Measurements from ENCODE around the gene SNRNP35.
A peak's percentile ranks its signal among the peaks of the same experiment; 100 is the strongest.
"Not testable (repeated sequence)": the region's sequence is repeated elsewhere in the genome, so short reads cannot be mapped to it uniquely, and the experiment has no call there.

Gene SNRNP35, protein sequence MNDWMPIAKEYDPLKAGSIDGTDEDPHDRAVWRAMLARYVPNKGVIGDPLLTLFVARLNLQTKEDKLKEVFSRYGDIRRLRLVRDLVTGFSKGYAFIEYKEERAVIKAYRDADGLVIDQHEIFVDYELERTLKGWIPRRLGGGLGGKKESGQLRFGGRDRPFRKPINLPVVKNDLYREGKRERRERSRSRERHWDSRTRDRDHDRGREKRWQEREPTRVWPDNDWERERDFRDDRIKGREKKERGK

DNA sequence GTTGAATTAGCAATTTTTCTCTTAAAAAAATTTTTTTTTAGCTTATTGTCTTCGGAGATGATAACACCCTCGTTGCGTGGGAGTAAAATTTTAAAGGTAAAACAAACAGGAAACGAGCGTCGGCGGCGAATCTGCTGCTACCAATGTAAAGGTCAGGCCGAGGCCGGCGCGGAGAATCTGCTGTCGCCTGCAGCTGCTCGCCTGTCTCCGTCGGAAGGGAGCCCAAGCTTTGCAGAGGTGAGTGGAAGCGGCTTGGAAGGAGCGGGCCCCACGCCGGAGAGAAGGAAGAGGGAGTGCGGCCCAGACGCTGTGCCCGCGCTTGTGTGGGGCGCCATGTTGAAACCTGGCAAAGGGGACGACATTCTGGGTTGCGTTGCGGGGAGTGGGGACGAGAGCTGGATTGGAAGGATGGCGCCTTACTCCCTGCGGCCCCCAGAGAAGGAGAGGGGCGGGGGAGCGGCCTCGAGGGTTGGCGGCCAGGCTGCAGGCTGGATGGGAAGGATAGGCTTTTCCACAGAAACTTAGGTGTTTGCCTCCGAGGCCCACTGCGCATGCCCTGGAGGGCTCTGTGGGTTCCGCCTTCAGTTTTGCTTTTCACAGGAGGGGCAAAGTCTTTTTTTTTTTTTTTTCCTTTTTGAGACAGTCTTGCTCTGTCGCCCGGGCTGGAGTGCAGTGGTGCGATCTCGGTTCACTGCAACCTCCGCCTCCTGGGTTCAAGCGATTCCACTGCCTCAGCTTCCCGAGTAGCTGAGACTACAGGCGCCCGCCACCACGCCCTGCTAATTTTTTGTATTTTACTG lies at the start of gene SNRNP35:
SNRNP35 (plus strand) TSS at position 160 of the 800 bp plus-strand sequence. CDS start 7,402 bp downstream, outside the sequence.
- peak; percentile 78 for DNase-seq

DNA sequence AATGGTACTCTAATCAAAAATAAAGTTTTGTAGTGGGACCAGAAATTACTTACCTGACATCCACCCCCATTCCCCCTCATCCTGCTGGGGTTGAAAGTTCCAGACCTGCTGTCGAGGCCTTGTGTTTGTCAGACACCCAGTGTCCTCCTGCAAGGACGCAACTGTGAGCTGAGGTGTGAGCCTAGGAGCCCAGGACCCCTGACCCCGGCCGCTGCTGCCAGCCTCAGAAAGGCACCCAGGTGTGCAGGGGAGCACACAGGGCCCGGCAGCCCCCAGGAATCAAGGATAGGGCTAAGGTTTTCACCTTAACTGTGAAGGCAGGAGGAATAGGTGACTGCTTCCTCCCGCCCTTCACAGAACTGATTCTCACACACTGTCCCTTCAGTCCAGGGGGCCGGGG lies 49.3 kb upstream of the SNRNP35 start:
- DNase-seq: not testable (repeated sequence)

DNA sequence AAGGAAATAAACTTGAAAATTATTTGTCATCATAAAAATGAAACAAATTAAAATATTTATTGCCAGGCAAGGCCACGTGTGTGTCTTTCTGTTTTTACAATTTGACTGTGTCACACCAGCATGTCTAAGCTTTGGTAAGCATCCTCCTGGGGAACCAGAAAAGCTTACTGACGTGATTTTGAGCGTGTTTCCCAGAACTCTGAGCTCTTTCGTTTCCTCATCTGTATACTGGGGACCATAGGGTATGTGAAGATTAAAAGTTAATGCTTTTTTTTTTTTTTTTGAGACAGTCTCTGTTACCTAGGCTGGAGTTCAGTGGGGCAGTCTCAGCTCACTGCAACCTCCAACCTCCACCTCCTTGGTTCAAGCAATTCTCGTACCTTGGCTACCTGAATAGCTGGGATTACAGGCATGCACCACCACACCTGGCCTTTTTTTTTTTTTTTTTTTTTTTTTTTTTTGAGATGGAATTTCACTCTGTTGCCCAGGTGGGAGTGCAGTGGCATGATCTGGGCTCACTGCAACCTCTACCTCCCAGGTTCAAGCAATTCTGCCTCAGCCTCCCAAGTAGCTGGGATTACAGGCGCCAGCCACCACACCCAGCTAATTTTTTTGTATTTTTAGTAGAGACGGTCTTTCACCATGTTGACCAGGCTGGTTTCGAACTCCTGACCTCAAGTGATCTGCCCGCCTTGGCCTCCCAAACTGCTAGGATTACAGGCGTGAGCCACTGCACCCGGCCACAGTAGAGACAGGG lies 48.5 kb upstream of the SNRNP35 start:
- not testable (repeated sequence) for DNase-seq

- no peak for DNase-seq
Measured at GRCh38 chr12:123410041-123410412, 47.9 kb upstream of the SNRNP35 start.

DNA sequence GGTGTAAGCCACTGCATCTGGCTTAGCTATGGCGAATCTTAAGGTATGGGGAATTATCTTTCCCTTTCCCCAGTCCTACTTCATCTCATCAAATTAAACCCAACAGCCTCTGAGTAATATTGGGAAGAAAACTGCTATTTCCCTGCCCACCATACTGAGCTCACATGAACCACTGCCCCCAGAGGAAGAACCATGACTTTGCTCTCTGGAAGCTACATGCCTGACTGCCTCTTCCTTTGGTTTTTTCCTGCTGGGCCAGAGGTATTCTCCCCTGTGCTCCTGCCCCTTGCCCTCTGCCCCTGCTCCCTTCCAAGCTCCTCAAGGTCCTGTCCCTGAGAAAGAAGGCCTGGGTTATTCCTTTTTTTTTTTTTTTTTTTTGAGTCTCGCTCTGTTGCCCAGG lies 36.6 kb upstream of the SNRNP35 start:
- no peak for DNase-seq

DNA sequence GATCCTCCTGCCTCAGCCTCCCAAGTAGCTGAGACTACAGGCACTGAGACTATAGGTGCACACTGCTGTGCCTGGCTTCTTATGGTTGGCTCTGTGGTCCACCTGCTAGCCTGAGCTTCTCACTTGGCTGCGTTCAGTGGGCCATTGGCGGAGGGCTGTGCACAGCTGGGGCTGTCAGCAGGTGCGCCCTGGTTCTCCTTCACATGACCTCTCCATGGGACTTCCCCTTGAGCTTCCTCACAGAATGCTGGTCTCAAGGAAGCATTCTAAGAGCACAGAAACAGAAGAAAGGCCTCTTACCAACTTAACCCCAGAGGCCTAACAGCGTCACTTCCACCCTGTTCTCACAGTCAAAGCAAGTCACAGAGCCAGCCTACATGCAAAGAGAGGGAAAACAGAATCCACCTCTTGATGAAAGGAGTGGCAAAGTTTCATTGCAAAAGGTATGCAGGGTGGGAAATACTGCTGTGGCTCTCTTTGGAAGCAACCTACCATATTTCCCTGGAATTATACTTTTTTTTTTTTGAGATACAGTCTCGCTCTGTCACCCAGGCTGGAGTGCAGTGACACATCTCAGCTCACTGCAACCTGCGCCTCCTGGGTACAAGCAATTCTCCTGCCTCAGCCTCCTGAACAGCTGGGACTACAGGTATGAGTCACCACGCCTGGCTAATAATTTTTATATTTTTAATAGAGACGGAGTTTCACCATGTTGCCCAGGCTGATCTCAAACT lies 30.7 kb upstream of the SNRNP35 start:
- DNase-seq: no peak

GRCh38 chr12:123428591-123428990 lies 29.3 kb upstream of the SNRNP35 start:
- DNase-seq: no peak

DNA sequence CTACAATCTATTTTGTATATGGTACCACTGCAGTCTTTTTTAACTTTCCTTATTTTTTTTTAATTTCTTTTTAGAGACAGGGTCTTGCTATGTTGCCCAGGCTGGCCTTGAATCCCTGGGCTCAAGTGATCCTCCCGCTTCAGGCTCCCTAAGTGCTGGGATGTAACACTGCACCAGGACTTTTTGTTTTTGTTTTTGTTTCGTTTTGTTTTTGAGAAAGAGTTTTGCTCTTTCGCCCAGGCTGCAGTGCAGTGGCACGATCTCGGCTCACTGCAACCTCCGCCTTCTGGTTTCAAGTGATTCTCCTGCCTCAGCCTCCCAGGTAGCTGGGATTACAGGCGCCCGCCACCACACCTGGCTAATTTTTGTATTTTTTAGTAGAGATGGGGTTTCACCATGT lies 28.8 kb upstream of the SNRNP35 start:
- not testable (repeated sequence) for DNase-seq

GRCh38 chr12:123431951-123432817 lies 25.8 kb upstream of the SNRNP35 start:
- not testable (repeated sequence) for DNase-seq

DNA sequence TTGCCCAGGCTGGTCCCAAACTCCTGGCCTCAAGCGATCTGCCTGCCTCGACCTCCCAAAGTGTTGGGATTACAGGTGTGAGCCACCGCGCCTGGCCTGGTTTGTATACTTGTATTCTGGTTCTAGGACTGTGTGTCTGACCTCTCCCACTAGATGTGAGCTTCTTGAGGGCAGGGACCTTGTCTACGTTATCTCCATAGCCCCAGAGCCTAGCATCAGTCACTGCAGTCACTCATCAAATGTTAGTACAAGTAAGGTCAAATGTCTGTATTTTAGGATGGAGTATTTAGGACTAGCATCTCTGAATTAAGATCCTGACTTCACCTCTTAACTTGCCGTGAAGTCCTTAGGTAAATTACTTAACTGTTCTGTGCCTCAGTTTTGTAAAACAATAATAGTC lies 24.3 kb upstream of the SNRNP35 start:
- no peak for DNase-seq

DNA sequence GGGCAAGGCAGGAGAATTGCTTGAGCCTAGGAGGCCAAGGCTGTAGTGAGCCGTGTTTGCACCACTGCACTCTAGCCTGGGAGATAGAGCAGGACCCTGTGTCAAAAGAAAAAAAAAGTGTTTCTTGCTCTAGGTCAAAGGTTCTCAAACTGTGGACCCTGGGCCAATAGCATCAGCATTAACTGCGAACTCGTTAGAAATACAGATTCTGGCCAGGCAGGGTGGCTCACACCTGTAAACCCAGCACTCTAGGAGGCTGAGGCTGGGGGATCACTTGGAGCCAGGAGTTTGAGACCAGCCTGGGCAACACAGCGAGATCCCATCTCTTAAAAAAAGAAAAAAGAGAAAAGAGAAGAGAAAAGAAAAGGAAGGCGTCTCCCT lies 22.3 kb upstream of the SNRNP35 start:
- no peak for DNase-seq

DNA sequence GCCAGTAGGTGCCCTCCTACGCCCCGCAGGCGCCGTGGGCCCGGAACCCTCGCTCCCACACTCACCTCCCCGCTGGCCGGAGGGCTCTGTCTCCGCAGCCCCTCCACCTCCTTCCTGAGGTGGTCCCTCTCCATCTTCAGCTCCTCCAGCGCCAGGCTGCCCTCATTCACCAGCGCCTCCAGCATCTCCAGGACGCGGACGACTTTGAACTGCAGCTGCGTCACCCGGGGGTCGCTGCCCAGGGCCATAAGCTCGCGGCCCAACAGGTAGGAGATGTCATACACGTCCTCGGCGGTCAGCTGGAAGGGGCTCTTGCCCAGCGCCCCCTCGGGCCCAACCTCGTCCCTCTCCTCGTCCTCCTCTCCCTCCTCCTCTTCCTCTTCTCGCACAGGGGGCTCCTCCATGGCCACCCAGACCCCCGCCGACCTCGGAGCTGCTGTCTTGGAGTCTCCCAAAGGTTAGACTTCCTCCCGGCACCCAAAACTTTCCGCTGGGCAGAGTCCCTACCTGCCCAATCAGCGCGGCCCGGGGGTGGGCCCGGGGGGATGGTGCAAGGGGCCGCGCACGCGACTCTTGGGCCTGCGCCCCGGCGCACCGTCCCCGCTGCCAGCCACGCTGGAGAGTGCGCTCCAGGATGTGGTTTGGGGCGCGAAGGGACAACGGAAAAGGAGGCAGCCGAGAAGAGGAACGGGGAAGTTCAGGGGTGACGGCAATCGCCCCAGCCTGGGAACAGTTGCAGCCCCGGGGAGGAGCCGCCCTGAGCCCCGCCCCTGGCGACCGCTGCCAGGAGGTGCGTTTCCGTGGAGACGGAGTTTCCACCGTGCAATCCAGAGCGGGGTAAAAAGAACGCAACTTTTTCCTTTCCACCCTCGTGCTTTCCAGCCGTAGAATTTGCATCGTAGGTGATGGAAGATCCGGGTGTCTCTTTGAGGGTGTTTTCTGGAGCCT lies 21.6 kb upstream of the SNRNP35 start, which contains the start of gene RILPL2:
RILPL2 (minus strand) TSS at position 668 of the 948 bp plus-strand sequence; CDS start at position 404, 264 bp downstream.
- peak; percentile 41 for DNase-seq

DNA sequence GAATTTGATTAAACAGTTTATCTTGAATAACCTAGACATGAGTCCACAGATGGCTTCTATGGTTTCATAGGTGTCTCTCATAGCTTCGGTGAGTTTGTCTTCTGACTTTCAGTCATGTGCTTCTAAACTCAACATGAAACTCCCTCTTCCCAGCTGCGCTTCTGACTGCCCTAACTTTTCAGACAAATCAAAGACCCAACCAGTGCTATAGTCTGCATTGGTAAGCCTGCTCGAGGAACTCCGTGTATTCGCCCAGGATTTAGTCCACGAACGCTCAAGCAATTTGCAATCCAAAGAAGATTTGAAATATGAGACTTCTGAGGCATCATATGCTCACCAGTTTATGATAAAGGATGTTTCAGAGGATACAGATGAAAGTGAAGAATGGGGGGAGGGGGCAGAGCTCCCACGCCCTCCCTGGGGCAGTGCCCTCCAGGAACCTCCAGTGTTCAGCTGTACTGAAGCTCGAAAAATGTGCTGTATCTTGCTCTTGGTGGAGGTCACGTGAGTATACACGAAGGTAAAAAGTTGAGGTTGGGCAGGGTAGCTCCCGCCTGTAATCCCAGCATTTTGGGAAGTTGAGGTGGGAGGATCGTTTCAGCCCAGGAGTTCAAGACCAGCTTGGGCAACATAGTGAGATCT lies 16.3 kb upstream of the SNRNP35 start:
- no peak for DNase-seq

- no peak for DNase-seq
Measured at GRCh38 chr12:123442774-123443173, 15.2 kb upstream of the SNRNP35 start.

- peak; percentile 23 for DNase-seq
Measured at GRCh38 chr12:123444092-123445026, 13.6 kb upstream of the SNRNP35 start.

DNA sequence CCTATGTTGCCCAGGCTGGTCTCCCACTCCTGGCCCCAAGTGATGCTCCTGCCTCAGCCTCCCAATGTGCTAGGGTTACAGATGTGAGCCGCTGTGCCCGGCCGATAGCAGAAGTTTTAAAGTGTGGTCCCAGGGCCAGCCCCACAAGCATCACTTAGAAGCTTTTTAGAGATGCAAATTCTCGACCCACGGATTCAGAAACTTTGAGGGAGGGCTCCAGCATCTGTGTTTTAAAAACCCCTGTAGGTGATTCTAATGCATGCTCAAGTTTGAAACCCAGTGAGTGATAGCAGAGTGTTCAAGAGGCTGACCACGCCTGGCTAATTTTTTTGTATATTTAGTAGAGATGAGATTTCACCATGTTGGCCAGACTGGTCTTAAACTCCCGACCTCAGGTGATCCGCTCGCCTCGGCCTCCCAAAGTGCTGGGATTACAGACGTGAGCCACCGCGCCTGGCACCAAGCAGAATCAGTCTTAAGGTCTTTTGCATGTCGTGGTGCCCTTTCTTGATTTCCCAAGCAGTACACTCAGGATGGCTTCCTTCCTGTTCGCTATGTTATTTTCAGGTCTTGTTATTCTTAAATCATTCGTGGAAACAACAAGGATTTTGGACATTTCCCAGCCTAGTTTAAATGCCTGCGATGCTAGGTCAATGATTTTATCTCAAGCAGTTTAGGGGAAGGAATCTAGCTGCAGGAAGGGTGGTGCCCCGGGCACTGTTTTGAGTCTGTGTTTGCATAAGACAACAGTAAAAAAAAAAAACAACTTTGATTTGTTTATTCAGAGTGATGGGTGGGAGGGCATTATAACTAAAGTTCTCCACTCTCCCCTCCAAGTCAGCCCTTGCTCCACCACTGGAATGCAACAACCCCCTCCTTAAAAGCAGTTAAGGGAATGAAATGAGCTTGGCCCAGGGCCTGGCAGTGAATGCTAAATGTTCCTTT lies 12.3 kb upstream of the SNRNP35 start:
- DNase-seq: no peak

GRCh38 chr12:123446333-123446713 lies 11.6 kb upstream of the SNRNP35 start:
- no peak for DNase-seq

- no peak for DNase-seq
Measured at GRCh38 chr12:123449249-123449733, 8.6 kb upstream of the SNRNP35 start.

Data from NCI-H1436 (cell line).